HepG2 (cell line): ENCODE data around the gene WNK1. TPM values are rescaled to one million over a fixed set of nuclear protein-coding genes. Genes with fewer than 3 reads are reported as not detected.

ENCODE experiments used
- ATAC-seq: fragments of 200-7000 bp; cut with Tn5 transposase; 3 replicates; pipeline ENCODE4 v1.9.1; 2020; ENCODE audit warnings: mild to moderate bottlenecking, moderate library complexity
- BruUV-seq: library from RNA; stranded (reverse); fragments of 400-500 nt; replicated peaks from 2 replicates; lab custom pipeline; 2021; lab: Mats Ljungman, UMichigan
- CTCF ChIA-PET: fragments of 300-600 bp; formaldehyde crosslinking; extraction: SDS; loops from one replicate; lab custom pipeline; 2021; ENCODE audit warnings: low total read pairs, inconsistent platforms, low intra/inter-chr PET ratio; lab: Yijun Ruan, JAX
- POLR2A ChIA-PET: fragments of 350-600 bp; sonication (Branson Sonifier 250); formaldehyde crosslinking; loops from one replicate; lab custom pipeline; 2020; ENCODE audit warnings: antibody characterized with exemption, inconsistent platforms; lab: Yijun Ruan, JAX
- DNase-seq: peaks from one replicate; pipeline ENCODE4 v3.0.0-alpha.2; 2015; ENCODE audit warnings: low spot score
- FAIRE-seq: peaks from 3 replicates; lab custom pipeline; 2011; peaks lifted over from hg19 to GRCh38; lab: Jason Lieb, UNC
- H2AFZ ChIP-seq: one replicate; pipeline ENCODE4 v1.6.1; 2011; ENCODE audit warnings: low read length, inconsistent platforms
- H3K27ac ChIP-seq: fragments of 300-600 bp; 3 replicates; pipeline ENCODE4 v1.8.0; 2011; ENCODE audit warnings: mixed run types, mild to moderate bottlenecking, mixed read lengths, low read length, inconsistent platforms; ENCODE audit not compliant: insufficient read depth; ENCODE audit errors: extremely low read length
- H3K27me3 ChIP-seq, 2 experiments: fragments of 200-600 bp in 1 of 2; 2 replicates in 1 of 2; 3 replicates in 1 of 2; pipeline versions ENCODE4 v1.6.0 to v1.8.0; 2011; ENCODE audit warnings: low read length in 2 of 2, mild to moderate bottlenecking in 2 of 2, moderate library complexity in 2 of 2, inconsistent platforms in 1 of 2; ENCODE audit not compliant: insufficient read depth in 2 of 2, control insufficient read depth in 1 of 2
- H3K36me3 ChIP-seq, 2 experiments: fragments of 200-600 bp in 1 of 2; replicated peaks in 1 of 2; 2 replicates in 1 of 2; 3 replicates in 1 of 2; pipeline versions ENCODE4 v1.5.1 to v1.8.0; 2011; ENCODE audit warnings: low read length in 2 of 2, inconsistent platforms in 1 of 2; ENCODE audit not compliant: insufficient read depth in 2 of 2, control insufficient read depth in 1 of 2
- H3K4me1 ChIP-seq: 2 replicates; pipeline ENCODE4 v1.5.1; 2012; ENCODE audit warnings: low read length, inconsistent platforms; ENCODE audit not compliant: insufficient read depth
- H3K4me2 ChIP-seq: 2 replicates; pipeline ENCODE4 v1.6.0; 2011; ENCODE audit warnings: low read depth, low read length, inconsistent platforms
- H3K4me3 ChIP-seq, 3 experiments: fragments of 200-600 bp in 1 of 3; sonication (generic), shearing (Covaris generic) in 1 of 3; replicated peaks in 1 of 3; 2 replicates each; pipeline ENCODE4 v1.5.1; 2011 to 2016; ENCODE audit warnings: low read length in 3 of 3, inconsistent platforms in 2 of 3, low read depth in 2 of 3, mild to moderate bottlenecking in 2 of 3, control low read depth in 1 of 3, mixed read lengths in 1 of 3; ENCODE audit not compliant: insufficient read depth in 1 of 3
- H3K79me2 ChIP-seq: one replicate; pipeline ENCODE4 v1.6.1; 2011; ENCODE audit warnings: low read length, inconsistent platforms; ENCODE audit not compliant: insufficient read depth
- H3K9ac ChIP-seq: 2 replicates; pipeline ENCODE4 v1.6.0; 2011; ENCODE audit warnings: mild to moderate bottlenecking, low read depth, low read length, inconsistent platforms; ENCODE audit not compliant: insufficient read depth
- H3K9me3 ChIP-seq: 2 replicates; pipeline ENCODE4 v1.5.1; 2012; ENCODE audit warnings: mild to moderate bottlenecking, low read length
- H4K20me1 ChIP-seq: 2 replicates; pipeline ENCODE4 v1.6.0; 2011; ENCODE audit warnings: inconsistent platforms, mild to moderate bottlenecking, low read length, moderate library complexity; ENCODE audit not compliant: insufficient read depth
- ARID3A ChIP-seq: IDR thresholded peaks from 2 replicates; pipeline ENCODE4 v1.6.1; 2012; ENCODE audit warnings: low read depth, low read length, improper control_type of control experiment
- CEBPB ChIP-seq: IDR thresholded peaks from 2 replicates; pipeline ENCODE4 v1.6.1; 2011; ENCODE audit warnings: low read depth, low read length, improper control_type of control experiment, borderline replicate concordance
- FIP1L1 ChIP-seq: fragments of 200-400 bp; formaldehyde crosslinking; IDR thresholded peaks from 2 replicates; pipeline ENCODE4 v1.6.1; 2018; ENCODE audit warnings: low read depth, mild to moderate bottlenecking, low read length, moderate library complexity, borderline replicate concordance; ENCODE audit not compliant: insufficient read depth
- KAT8 ChIP-seq: IDR thresholded peaks from 2 replicates; pipeline ENCODE4 v1.6.1; 2016; ENCODE audit warnings: missing genetic modification reagents, missing compliant biosample characterization
- RBAK ChIP-seq: sonication (generic); formaldehyde crosslinking; IDR thresholded peaks from 2 replicates; pipeline ENCODE4 v1.5.1; 2020; ENCODE audit warnings: mild to moderate bottlenecking, missing genetic modification reagents
- RBFOX2 ChIP-seq: fragments of 200-400 bp; formaldehyde crosslinking; IDR thresholded peaks from 2 replicates; pipeline ENCODE4 v1.6.1; 2017; ENCODE audit warnings: low read depth, mild to moderate bottlenecking, low read length
- SMYD3 ChIP-seq: sonication (generic); formaldehyde crosslinking; IDR thresholded peaks from 2 replicates; pipeline ENCODE4 v1.8.1; 2023; ENCODE audit warnings: mild to moderate bottlenecking, missing genetic modification reagents
- SNAI1 ChIP-seq: sonication (generic); formaldehyde crosslinking; IDR thresholded peaks from 2 replicates; pipeline ENCODE4 v1.5.0; 2020; ENCODE audit warnings: mild to moderate bottlenecking, missing genetic modification reagents, borderline replicate concordance
- SP5 ChIP-seq: IDR thresholded peaks from 2 replicates; pipeline ENCODE4 v1.6.1; 2016; ENCODE audit warnings: low read depth, borderline replicate concordance
- ZBTB3 ChIP-seq: sonication (generic); formaldehyde crosslinking; IDR thresholded peaks from 2 replicates; pipeline ENCODE4 v1.4.0; 2020; ENCODE audit warnings: low read depth, mild to moderate bottlenecking, moderate library complexity, missing genetic modification reagents, borderline replicate concordance
- ZBTB43 ChIP-seq: sonication (generic); formaldehyde crosslinking; conservative IDR thresholded peaks from 2 replicates; pipeline ENCODE4 v1.4.0; 2020; ENCODE audit warnings: missing genetic modification reagents
- ZNF629 ChIP-seq: sonication (generic); formaldehyde crosslinking; conservative IDR thresholded peaks from 2 replicates; pipeline ENCODE4 v1.5.0; 2020; ENCODE audit warnings: missing genetic modification reagents
- ZNF674 ChIP-seq: sonication (generic); formaldehyde crosslinking; IDR thresholded peaks from 2 replicates; pipeline ENCODE4 v1.5.0; 2020; ENCODE audit warnings: low read depth, mild to moderate bottlenecking, missing genetic modification reagents
- ZNF75D ChIP-seq: sonication (generic); formaldehyde crosslinking; IDR thresholded peaks from 2 replicates; pipeline ENCODE4 v1.8.1; 2023; ENCODE audit warnings: missing genetic modification reagents, mild to moderate bottlenecking, borderline replicate concordance
- ZNF883 ChIP-seq: sonication (generic); formaldehyde crosslinking; IDR thresholded peaks from 2 replicates; pipeline ENCODE4 v1.5.1; 2020; ENCODE audit warnings: mild to moderate bottlenecking, missing genetic modification reagents; ENCODE audit errors: not compliant biosample characterization
- whole genome bisulfite sequencing: methylation state at CpG from one replicate; pipeline ENCODE4 v1.1.6; 2017; ENCODE audit warnings: low lambda C conversion rate; 5-methylcytosine and 5-hydroxymethylcytosine counted together
- in situ Hi-C: cut with HindIII; loops from 2 replicates; pipeline ENCODE4 v1.10.0; 2017; ENCODE audit warnings: low pct_unique_long_range_greater_than_20kb; ENCODE audit not compliant: extremely low pct_ligation_motif_present
- intact Hi-C: fragments of 100-400 bp; cut with micrococcal nuclease; formaldehyde crosslinking; loops from one replicate; pipeline ENCODE4 v1.10.0; 2022; ENCODE audit not compliant: unreplicated experiment
- polyA plus RNA-seq, 8 experiments: library from polyadenylated mRNA; depleted of rRNA in 3 of 8; stranded (reverse) in 7 of 8; unstranded in 1 of 8; fragments of >200 nt; fragmentation: Illumina TruSeq in 4 of 8; extraction: Trizol in 4 of 8; gene quantifications; 2 replicates each; pipeline versions ENCODE4 v1.2.1 to v1.2.3, GENCODE V29; 2011 to 2016; ENCODE audit warnings: low read depth in 4 of 8, missing spikeins in 1 of 8, mixed read lengths in 1 of 8; ENCODE audit not compliant: insufficient read depth in 1 of 8
- total RNA-seq, 5 experiments: library from RNA; depleted of rRNA; stranded (reverse); fragments of >200 nt; fragmentation: Illumina TruSeq; extraction: Trizol; gene quantifications; 2 replicates each; pipeline ENCODE4 v1.2.3, GENCODE V29; 2016; ENCODE audit warnings: low read depth in 1 of 5

Gene WNK1
- total and polyA plus RNA-seq, 2 of the 13 experiments (the other 11 are each of a cell fraction or from before 2014, with no cell fraction given): 31.1 to 54.8 TPM

DNA sequence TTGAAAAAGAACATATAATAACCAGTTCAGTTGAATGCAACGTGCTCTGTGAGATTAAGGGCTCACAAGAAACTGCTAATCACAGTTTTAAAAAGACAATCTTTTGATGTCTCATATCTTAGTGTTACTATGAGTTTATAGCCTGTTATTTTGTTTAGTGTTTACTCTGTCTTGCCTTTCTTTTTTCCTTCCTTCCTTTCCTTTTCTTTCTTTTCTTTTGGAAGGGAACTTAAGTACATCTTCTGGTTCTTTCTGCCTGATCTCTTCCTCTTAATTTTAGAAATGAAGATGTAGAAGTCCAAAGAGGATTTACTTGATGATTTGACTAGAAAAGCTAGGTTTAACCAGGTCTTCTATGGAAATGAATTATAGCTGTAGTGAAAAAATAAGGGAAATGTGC is 38.2 kb downstream of the WNK1 start:
- DNase-seq (no peak), ATAC-seq (no peak), FAIRE-seq (no peak)
- intact Hi-C loops: no loop called here
- Histone ChIP-seq H3K9me3 (no peaks in the 10 kb centered on the region), H3K4me1 (peaks cover 30% of the 10 kb centered on the region), H3K27ac (no peak overlapping the region), H3K4me3 (no peak overlapping the region), H4K20me1 (peaks cover 35% of the 10 kb centered on the region), H3K36me3 (peaks cover 2 to 3% of the 10 kb centered on the region in 2 experiments; a peak in 1 of 5 replicates), H3K79me2 (peaks cover 97% of the 10 kb centered on the region), H3K27me3 (no peaks in the 10 kb centered on the region)
- CTCF ChIA-PET: no interaction called here
- BruUV-seq: no TSS peak
- in situ Hi-C loops: no loop called here
- TF ChIP-seq FIP1L1: no peak
- TF ChIP-seq CEBPB: no peak
- TF ChIP-seq RBFOX2: no peak
- no peak for TF ChIP-seq SNAI1 (CRISPR knock-in tag)
- TF ChIP-seq ZNF674 (CRISPR knock-in tag): no peak
- TF ChIP-seq SMYD3 (CRISPR knock-in tag): no peak
- no peak for TF ChIP-seq ZNF883 (CRISPR knock-in tag)
- TF ChIP-seq ZNF75D: no peak
- TF ChIP-seq ZNF629 (CRISPR knock-in tag): no peak
- no peak for TF ChIP-seq SP5 (CRISPR knock-in tag)
- TF ChIP-seq RBAK (CRISPR knock-in tag): no peak
- no peak for TF ChIP-seq ZBTB3
- TF ChIP-seq ARID3A: no peak
- TF ChIP-seq KAT8 (CRISPR knock-in tag): no peak
- TF ChIP-seq ZBTB43 (CRISPR knock-in tag): no peak
- TF ChIP-seq, all 625 proteins: peak for 0
- POLR2A ChIA-PET: no interaction called here
- 100% methylated on average over 1 of the region's 1 CpG for WGBS
- Histone ChIP-seq H3K9ac (no peak overlapping the region), H3K4me2 (no peak overlapping the region), H2AFZ (no peak overlapping the region)
